ENCODE measurements around the gene SACS. TPM values are rescaled to one million over a fixed set of nuclear protein-coding genes. Genes with fewer than 3 reads are reported as not detected.

SACS gene, protein sequence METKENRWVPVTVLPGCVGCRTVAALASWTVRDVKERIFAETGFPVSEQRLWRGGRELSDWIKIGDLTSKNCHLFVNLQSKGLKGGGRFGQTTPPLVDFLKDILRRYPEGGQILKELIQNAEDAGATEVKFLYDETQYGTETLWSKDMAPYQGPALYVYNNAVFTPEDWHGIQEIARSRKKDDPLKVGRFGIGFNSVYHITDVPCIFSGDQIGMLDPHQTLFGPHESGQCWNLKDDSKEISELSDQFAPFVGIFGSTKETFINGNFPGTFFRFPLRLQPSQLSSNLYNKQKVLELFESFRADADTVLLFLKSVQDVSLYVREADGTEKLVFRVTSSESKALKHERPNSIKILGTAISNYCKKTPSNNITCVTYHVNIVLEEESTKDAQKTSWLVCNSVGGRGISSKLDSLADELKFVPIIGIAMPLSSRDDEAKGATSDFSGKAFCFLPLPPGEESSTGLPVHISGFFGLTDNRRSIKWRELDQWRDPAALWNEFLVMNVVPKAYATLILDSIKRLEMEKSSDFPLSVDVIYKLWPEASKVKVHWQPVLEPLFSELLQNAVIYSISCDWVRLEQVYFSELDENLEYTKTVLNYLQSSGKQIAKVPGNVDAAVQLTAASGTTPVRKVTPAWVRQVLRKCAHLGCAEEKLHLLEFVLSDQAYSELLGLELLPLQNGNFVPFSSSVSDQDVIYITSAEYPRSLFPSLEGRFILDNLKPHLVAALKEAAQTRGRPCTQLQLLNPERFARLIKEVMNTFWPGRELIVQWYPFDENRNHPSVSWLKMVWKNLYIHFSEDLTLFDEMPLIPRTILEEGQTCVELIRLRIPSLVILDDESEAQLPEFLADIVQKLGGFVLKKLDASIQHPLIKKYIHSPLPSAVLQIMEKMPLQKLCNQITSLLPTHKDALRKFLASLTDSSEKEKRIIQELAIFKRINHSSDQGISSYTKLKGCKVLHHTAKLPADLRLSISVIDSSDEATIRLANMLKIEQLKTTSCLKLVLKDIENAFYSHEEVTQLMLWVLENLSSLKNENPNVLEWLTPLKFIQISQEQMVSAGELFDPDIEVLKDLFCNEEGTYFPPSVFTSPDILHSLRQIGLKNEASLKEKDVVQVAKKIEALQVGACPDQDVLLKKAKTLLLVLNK (N-terminal part only)
- total RNA-seq (72.7 and 73.1 TPM in 2 replicates), polyA plus RNA-seq (13.6 and 14.8 TPM in 2 replicates), polyA minus RNA-seq (219 and 229 TPM in 2 replicates), Bru-seq, nascent RNA (percentile 87 among the genes with signal in this experiment), BruChase-seq, experiment 1, labeled RNA remaining after a 6-hour chase (percentile 97 among the genes with signal in this experiment), BruChase-seq, experiment 2, labeled RNA remaining after a 2-hour chase (percentile 96 among the genes with signal in this experiment)
- 18.2 and 21.6 TPM in 2 replicates for polyA plus RNA-seq (2011; cell fraction: cytosol; rRNA removed)
- 36.1 and 46.5 TPM in 2 replicates for polyA plus RNA-seq (2011; cell fraction: nucleus; rRNA removed)
- polyA plus RNA-seq (2012): 47.5 and 62.9 TPM in 2 replicates
- 17.1 TPM for polyA minus RNA-seq (2011; cell fraction: cytosol; rRNA and poly(A)+ RNA removed)
- polyA minus RNA-seq (2011; cell fraction: nucleus; rRNA and poly(A)+ RNA removed): 164 and 168 TPM in 2 replicates
- long read RNA-seq, partial matches to known transcripts: 12 of 24 reads
- long read RNA-seq, other reads (novel, unspliced or antisense): 12 of 24 reads

DNA sequence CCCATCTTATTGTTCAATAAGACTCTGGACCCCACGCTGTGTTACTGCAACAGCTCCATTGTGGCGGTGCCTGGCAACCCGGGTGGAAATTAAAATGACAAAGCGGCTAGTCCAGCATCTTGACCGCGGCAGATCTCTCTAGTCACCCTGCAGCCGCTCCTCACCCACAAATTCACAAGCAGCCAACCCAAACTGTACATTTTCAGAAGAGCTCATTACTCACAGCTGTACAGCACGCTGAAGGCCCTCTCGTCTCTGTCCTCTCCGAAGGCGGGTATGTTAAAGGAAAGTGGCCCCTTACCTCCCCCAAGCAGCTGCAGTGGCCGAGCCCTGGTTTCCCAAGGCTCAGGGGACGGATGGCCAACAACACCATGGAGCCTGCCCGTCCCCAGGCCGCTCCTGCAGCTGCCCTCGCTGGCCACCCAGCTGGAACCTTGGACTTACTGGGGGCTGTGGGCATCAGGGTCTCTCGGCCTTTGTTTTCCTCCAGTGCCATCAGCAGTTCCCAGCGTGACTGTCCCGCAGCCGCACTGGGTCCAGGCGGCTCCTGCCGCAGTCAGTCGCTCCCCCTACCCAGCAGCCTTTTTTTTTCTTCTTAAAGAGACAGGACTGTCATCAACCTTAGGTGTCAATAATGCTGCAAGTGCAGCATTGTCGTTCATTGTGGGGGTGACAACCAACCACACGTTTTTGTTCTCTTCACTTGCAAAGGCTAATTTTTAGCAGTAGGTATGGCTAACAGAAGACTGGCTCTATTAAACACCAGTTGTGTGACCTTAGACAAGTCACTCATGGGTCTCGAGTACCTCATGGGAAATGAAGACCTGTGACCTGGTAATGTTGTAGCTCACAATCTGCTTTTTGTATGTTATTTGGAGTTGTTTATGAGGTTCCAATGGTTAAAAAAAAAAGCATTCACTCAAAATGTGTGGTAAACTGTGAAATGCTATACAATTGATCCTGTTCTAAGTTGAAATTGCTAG lies at the start of gene SACS:
Gene SACS (minus strand): TSS at position 532 of the 983 bp plus-strand sequence. CDS start 22,463 bp downstream, outside the sequence.
- Histone ChIP-seq H3K9me1 (replicated peaks; ENCODE audit: control insufficient read depth, extremely low read depth, insufficient read depth, low read length) (no peaks in the 10 kb centered on the region), H3K79me2 (ENCODE audit: control insufficient read depth, insufficient read depth, low read length) (no peaks in the 10 kb centered on the region), H3K27ac (ENCODE audit: insufficient read depth, low read depth, low read length) (peak within 1 kb of the TSS; percentile 21), H2AFZ (ENCODE audit: low read depth, low read length) (peak within 1 kb of the TSS; percentile 87), H3K4me3 (replicated peaks in 1 of 3; ENCODE audit: insufficient read depth in 1 of 3, low read depth in 1 of 3, low read length in 3 of 3) (peak within 1 kb of the TSS; percentile 42 to 82 (median 48)), H3K27me3 (ENCODE audit: control insufficient read depth in 2 of 2, insufficient read depth in 2 of 2, low read length in 2 of 2) (no peaks in the 10 kb centered on the region), H4K20me1 (replicated peaks; ENCODE audit: control insufficient read depth, extremely low read depth, insufficient read depth, low read length) (no peaks in the 10 kb centered on the region), H3K9ac (replicated peaks; ENCODE audit: extremely low read depth, insufficient read depth, low read length) (peak within 1 kb of the TSS; percentile 61), H3K9me3 (replicated peaks; ENCODE audit: control insufficient read depth, insufficient read depth, low read length) (no peaks in the 10 kb centered on the region), H3K4me1 (ENCODE audit: control insufficient read depth, extremely low read depth, insufficient read depth, low read length) (peaks cover 14% of the 10 kb centered on the region), H3K4me2 (ENCODE audit: insufficient read depth, low read length) (peak within 1 kb of the TSS; percentile 66), H3K36me3 (ENCODE audit: control insufficient read depth in 2 of 2, extremely low read depth in 1 of 2, insufficient read depth in 2 of 2, low read length in 2 of 2) (no peaks in the 10 kb centered on the region)
- POLR2A ChIA-PET: interaction anchor here (0.7 kb wide), 1 partner anchor 65 kb away, joined by 3 read pairs; no protein-coding TSS in a partner anchor
- TSS peak; percentile 41 for BruUV-seq (replicated peaks)
- peak; percentile 61 for DNase-seq (ENCODE audit: low read depth, low spot score)
- peak; percentile 64 for FAIRE-seq
- no peak for TF ChIP-seq EZH2 (IDR thresholded peaks at IDR 0.05; ENCODE audit: borderline replicate concordance, low read depth, low read length, severe bottlenecking)
- no peak for TF ChIP-seq FOS (IDR thresholded peaks at IDR 0.05; ENCODE audit: borderline replicate concordance, insufficient read depth, low read length)
- TF ChIP-seq, protein P1, sequence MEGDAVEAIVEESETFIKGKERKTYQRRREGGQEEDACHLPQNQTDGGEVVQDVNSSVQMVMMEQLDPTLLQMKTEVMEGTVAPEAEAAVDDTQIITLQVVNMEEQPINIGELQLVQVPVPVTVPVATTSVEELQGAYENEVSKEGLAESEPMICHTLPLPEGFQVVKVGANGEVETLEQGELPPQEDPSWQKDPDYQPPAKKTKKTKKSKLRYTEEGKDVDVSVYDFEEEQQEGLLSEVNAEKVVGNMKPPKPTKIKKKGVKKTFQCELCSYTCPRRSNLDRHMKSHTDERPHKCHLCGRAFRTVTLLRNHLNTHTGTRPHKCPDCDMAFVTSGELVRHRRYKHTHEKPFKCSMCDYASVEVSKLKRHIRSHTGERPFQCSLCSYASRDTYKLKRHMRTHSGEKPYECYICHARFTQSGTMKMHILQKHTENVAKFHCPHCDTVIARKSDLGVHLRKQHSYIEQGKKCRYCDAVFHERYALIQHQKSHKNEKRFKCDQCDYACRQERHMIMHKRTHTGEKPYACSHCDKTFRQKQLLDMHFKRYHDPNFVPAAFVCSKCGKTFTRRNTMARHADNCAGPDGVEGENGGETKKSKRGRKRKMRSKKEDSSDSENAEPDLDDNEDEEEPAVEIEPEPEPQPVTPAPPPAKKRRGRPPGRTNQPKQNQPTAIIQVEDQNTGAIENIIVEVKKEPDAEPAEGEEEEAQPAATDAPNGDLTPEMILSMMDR (IDR thresholded peaks at IDR 0.05; ENCODE audit: extremely low read depth in 1 of 2, insufficient read depth in 1 of 2, low read depth in 1 of 2, low read length in 2 of 2): no peak
- no peak for TF ChIP-seq MYC (IDR thresholded peaks at IDR 0.05; ENCODE audit: low read depth, low read length)
- TF ChIP-seq POLR2A (IDR thresholded peaks at IDR 0.05; ENCODE audit: low read depth, low read length): peak; percentile 30
- TF ChIP-seq MAX (IDR thresholded peaks at IDR 0.05; ENCODE audit: insufficient read depth, insufficient read length): no peak
- intact Hi-C loops (cut with micrococcal nuclease) (no loop called here), dilution Hi-C loops (cut with MboI; ENCODE audit: extremely low pct_ligation_motif_present, low sequenced_read_pairs) (no loop called here)
- CTCF ChIA-PET: no interaction called here
